ENCODE measurements around the gene ZNF189. TPM values are rescaled to one million over a fixed set of nuclear protein-coding genes. Genes with fewer than 3 reads are reported as not detected.

The ZNF189 gene
- total RNA-seq = 61.4 TPM

- peak; percentile 99 for DNase-seq (ENCODE audit: low spot score)
Observed at GRCh38 chr9:101398068-101398929, at the start of gene ZNF189, which contains the start of gene MRPL50. Gene ZNF189 (plus strand): TSS chr9:101398851. CDS start chr9:101399157, 306 bp downstream. Gene MRPL50 (minus strand): TSS chr9:101398618. CDS start chr9:101398592, 26 bp downstream.

GRCh38 chr9:101350285-101350684 lies 48.4 kb upstream of the ZNF189 start:
- no peak for DNase-seq (ENCODE audit: low spot score)

DNA sequence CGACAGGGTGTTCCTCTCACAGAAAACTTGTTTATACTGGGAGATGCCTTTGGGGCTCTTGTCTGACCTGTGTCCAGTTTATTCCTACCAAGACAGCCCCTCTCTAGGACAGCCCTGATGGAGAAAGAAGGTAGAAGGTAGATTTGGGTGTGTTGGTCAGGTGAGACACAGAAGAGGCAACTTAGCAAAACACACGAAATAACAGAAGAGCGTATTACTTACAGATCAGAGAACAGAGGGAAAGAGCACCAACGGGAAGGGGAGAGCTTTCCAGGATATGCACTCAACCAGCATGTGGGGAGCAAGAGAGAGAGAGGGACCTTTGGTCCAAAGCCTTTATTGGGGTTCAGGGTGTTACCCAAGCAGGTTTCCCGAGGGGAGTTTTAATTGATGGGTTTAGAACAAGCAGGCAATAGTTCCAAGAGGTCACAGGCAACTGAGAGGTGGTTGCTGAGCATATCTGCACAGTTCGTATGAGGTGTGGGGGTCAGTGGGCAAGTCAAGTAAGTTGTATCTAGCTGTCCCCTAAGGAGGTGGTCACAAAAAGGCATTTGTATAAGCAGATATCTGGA lies 45.7 kb upstream of the ZNF189 start:
- no peak for DNase-seq (ENCODE audit: low spot score)

DNA sequence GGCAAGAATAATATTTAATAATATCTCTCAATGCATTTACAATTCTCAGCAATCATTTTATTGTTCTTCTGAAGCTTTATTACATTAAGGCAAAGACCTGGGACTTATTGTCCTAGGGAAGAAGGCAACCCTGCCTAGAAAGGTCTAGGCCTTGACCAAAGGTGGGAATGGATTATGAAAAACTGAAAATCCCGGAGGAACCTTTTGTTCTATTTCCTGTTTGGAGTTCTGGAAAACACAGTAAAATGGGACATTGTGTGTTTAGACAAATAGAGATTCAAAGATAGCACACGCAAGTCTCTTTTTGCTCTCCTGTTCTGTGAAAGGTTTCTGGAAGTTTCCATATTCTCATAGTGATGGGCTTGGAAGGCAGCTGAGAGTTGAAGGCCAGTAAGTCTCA lies 45.0 kb upstream of the ZNF189 start:
- DNase-seq (ENCODE audit: low spot score) = no peak

DNA sequence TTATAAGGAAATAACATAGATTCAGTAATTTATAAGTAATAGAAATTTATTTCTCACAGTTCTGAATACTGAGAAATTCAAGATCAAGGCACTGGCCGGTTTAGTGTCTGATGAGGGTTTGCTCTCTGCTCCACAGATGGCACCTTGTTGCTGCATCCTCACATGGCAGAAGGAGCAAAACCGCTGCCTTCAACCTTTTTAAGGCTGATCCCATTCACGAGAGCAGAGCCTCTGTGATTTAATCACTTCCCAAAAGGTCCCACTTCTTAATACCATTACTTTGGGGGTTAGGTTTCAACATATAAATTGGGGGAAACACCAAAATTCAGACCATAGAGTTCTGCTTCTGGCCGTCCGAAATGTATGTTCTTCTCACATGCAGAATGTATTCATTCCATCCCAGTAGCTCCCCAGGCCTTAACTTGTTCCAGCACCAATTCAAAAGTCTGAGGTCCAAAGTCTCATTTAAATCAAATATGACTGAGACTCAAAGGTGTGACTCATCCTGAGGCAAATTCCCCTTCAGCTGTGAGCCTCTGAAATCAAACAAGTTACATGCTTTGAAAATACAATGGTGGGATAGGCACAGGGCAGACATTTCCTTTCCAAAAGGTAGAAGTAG lies 44.4 kb upstream of the ZNF189 start:
- peak; percentile 51 for DNase-seq (ENCODE audit: low spot score)

- peak; percentile 76 for DNase-seq (ENCODE audit: low spot score)
Observed at GRCh38 chr9:101354765-101355708, 43.6 kb upstream of the ZNF189 start.

DNA sequence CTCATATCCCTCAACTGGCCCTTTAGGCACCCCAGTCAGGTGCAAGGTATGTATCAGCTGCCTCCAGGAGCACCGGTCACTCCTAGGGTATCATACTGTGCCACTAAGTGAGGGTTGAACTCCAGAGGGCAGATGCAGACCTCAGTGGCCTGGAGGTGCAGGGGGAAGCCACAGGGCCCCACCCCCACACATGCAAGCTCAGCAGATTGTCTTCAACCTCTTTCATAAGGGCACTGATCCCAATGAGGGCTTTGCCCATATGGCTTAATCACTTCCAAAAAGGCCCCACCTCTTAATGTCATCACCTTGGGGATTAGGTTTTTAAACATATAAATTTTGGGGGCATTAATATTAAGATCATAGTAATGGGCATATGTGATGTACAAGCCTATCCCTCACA lies 42.0 kb upstream of the ZNF189 start:
- DNase-seq (ENCODE audit: low spot score) = no peak

DNA sequence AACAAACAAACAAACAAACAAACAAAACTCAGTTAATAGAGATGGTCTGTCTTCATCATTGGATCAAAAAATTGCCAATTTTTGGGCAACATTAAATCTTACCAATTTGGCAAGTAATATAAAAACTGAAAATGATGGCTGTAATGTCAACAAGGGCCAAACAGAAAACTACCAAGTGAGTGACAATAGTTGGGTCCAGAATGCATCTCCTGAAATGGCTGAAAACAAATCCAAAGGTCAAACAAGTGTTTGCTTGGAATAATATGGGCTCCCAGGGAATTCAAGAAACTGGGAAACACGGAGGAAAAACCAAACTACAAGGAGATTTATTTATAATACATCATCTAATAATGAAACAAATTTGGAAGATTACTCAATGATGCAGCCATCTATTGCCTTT lies 39.0 kb upstream of the ZNF189 start:
- DNase-seq (ENCODE audit: low spot score) = no peak

GRCh38 chr9:101360647-101361046 lies 38.0 kb upstream of the ZNF189 start:
- no peak for DNase-seq (ENCODE audit: low spot score)

GRCh38 chr9:101362450-101362849 lies 36.2 kb upstream of the ZNF189 start:
- DNase-seq (ENCODE audit: low spot score) = no peak

- DNase-seq (ENCODE audit: low spot score) = no peak
Observed at GRCh38 chr9:101365181-101365580, 33.5 kb upstream of the ZNF189 start.

- DNase-seq (ENCODE audit: low spot score) = no peak
Observed at GRCh38 chr9:101366038-101366756, 32.5 kb upstream of the ZNF189 start.

GRCh38 chr9:101367323-101367722 lies 31.3 kb upstream of the ZNF189 start:
- no peak for DNase-seq (ENCODE audit: low spot score)

DNA sequence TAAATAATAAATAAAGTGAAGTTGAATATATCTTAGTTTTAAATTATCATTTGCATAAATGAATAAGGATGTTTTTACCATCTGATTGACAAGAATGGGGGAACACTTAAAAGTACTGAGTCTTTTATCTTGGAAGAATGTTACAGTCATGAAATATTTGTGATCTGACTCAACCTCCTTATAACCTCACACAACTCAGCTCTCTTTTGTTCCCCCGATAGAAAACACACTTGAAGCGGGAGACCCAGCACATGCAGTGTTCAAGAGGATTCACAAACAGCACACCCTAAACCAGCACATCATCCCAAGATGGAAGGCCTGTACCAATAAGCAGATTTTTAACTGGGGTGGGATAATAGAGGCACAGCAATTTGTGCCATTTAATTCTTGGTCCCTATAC lies 29.4 kb upstream of the ZNF189 start:
- DNase-seq (ENCODE audit: low spot score) = no peak

- no peak for DNase-seq (ENCODE audit: low spot score)
Observed at GRCh38 chr9:101369884-101370531, 28.6 kb upstream of the ZNF189 start.

DNA sequence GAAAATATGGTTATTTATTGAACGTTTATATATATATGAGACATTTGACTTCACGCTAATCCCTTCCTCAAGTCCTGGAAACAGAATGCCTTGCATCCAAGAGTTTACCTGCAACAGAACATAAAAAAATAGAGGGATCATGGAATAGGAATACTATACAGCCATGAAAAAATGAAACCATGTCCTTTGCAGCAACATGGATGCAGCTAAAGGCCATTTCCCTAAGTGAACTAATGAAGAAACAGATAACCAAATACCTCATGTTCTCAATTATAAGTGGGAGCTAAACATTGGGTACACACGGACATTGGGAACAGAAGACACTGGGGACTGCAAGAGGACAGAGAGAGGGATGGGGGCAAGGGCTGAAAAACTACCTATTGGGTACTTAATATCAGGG lies 26.8 kb upstream of the ZNF189 start:
- no peak for DNase-seq (ENCODE audit: low spot score)

- DNase-seq (ENCODE audit: low spot score) = no peak
Observed at GRCh38 chr9:101372327-101373118, 26.1 kb upstream of the ZNF189 start.

GRCh38 chr9:101375546-101375945 lies 23.1 kb upstream of the ZNF189 start:
- no peak for DNase-seq (ENCODE audit: low spot score)

DNA sequence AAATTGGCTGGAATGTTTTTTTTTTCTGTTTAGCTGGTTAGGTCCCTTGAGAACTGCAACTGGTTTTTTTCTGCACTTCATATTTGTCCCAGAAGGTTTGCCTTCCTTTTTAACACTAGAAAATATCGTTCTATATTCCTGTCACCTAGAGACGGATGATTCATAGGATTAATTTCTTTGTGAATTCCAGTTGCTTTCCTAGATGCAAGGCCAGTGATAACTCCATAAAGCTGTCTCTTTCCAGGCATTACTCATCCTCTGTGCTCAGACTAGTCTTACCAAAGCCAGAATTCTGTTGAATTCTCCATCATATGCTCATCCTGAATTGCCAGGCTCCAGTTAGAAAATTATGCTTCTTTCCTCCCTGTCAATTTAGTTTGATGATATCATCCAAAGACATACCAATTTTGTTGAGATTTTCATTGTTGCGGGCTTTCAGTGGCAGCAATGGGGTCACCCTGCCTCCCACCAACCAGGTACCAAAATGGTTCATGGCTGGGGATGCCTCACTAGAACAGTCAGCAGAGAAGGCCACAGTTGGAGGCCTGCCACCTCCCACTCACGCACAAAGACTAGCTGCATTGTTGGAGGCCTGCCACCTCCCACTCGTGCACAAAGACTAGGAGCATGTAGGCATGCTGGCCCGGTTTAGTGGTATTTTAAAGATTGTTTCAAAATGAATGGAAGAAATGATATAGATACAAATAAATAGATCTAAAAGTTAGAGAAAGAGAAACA lies 22.4 kb upstream of the ZNF189 start:
- no peak for DNase-seq (ENCODE audit: low spot score)

All from mucosa of gallbladder (tissue), 1 donor.